HG03442 (cell line): ENCODE data around the gene HES4.

Experiments used
- ATAC-seq: cut with Tn5 transposase; IDR thresholded peaks from one replicate; pipeline ENCODE4 v1.9.1; 2021; ENCODE audit warnings: mild to moderate bottlenecking, moderate library complexity; ENCODE audit not compliant: unreplicated experiment

Gene HES4

GRCh38 chr1:953524-954320, 46.2 kb downstream of the HES4 start:
- ATAC-seq: no peak

- no peak for ATAC-seq
Measured at GRCh38 chr1:952603-953002, 47.3 kb downstream of the HES4 start.

GRCh38 chr1:952201-952600, 47.7 kb downstream of the HES4 start:
- ATAC-seq: no peak

GRCh38 chr1:951364-951763, 48.5 kb downstream of the HES4 start:
- no peak for ATAC-seq

- no peak for ATAC-seq
Measured at GRCh38 chr1:950881-951280, 49.0 kb downstream of the HES4 start.

- ATAC-seq: no peak
Measured at GRCh38 chr1:950268-950667, 49.6 kb downstream of the HES4 start.
